ENCODE results near the gene GPR156.
"Not testable (repeated sequence)": the region's sequence is repeated elsewhere in the genome, so short reads cannot be mapped to it uniquely, and the experiment has no call there.

Gene GPR156

DNA sequence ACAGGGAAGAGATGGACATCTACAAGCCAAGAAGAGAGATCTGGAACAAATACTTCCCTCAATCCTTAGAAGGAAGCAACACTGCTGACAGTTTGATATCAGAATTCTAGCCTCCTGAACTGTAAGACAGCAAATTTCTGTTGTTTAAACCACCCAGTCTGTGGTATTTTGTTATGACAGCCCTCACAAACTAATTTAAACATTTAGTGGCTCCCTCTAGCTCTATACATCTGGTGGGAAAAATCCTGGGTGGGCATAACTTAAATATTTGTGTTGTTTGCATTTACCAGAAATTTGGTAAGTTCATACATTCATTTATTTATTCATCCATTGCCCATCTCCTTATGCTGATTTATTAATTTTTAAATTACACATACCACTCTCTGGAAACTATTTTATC, 128.3 kb downstream of the GPR156 start:
- DNase-seq, result no peak

DNA sequence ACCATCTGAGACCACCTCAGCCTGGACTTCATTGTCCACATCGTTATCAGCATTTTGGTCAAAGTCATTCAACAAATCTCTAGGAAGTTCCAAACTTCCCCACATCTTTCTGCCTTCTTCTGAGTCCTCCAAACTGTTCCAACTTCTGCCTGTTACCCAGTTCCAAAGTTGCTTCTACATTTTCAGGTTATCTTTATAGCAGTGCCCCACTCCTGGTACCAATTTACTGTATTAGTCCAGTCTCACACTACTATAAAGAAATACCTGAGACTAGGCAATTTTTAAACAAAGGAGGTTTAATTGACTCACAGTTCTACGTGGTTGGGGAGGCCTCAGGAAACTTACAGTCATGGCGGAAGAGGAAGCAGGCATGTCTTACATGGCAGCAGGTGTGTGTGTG, 129.3 kb downstream of the GPR156 start:
- not testable (repeated sequence) for DNase-seq

DNA sequence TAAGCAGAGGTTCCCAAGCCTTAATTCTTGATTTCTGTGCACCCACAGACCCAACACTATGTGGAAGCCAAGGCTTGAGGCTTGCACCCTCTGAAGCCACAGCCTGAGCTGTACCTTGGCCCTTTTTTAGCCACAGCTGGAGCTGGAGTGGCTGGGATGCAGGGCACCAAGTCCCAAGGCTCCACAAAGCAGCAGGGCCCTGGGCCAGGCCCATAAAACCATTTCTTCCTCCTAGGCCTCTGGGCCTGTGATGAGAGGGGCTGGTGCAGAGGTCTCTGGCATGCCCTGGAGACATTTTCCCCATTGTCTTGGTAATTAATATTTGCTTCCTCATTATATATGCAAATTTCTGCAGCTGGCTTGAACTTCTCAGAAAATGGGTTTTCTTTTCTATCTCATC, 129.9 kb downstream of the GPR156 start:
- no peak for DNase-seq

DNA sequence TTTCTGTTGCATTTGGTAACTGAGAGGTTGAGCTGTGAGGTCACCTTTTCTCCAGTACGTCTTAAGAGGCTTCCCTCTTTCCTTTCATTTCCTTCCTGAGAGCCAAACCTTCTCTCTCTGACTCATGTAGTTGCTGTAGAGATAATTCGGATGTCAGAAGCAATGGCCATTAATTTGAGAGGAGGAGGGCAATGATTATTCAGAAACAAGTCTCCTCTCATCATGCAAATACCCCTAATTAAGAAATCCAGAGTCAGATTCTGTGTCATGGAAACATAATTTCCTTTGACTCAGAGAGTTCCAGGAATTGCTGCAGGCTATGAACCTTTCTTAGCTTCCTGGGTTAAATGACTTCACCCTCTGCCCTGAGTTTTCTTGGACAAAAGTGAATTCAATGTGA, 131.7 kb downstream of the GPR156 start:
- no peak for DNase-seq

DNA sequence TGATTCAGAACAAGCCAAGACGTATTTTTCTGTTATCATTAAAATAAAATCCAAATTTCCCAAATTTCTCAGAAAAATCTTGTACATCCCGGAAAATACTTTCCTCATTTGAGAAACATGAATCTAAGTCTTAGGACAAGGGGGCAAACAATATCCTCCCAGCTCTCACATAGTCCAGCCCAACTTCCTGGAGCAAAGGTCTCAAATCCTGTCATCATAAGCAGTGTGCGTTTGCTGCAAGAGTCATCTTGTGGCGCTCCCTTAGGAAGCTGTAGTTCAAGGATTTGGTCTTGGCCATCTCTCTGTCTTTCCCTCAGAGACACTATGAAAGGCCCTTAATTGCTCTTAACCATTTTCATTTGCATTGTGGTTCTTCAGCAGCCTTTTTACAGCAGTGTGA, 133.2 kb downstream of the GPR156 start:
- no peak for DNase-seq

DNA sequence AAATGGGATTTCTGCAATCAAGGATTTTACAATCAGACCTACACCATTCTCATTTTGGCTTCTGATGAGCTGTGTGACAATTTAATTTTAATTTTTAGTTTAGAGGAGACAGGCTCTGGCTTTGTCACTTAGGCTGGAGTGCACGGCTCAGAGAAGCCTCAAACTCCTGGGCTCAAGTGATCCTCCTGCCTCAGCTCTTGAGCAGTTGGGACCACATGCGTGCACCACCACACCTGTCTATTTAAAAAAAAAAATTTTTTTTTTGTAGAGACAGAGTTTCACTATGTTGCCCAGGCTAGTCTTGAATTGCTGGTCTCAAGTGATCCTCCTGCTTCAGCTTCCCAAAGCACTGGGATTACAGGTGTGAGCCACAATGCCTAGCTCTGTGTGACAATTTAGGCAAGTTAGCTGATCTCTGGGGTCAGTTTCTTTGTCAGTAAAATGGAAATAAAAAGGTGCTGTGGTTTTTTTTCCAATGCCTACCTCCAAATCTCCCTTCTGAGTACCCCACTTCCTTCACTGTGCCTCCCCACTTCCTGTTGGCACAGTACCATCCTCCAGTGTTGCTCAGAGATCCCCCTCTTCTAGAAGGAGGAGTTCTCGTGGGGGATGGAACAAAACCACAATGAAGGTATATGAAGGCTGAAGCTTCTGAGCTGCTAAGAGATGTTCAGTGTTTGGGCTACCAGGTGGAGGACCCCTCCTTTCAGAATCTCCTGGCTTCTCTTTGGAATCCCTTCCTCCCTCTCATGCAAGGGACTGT, 136.7 kb downstream of the GPR156 start:
- peak; percentile 35 for DNase-seq

DNA sequence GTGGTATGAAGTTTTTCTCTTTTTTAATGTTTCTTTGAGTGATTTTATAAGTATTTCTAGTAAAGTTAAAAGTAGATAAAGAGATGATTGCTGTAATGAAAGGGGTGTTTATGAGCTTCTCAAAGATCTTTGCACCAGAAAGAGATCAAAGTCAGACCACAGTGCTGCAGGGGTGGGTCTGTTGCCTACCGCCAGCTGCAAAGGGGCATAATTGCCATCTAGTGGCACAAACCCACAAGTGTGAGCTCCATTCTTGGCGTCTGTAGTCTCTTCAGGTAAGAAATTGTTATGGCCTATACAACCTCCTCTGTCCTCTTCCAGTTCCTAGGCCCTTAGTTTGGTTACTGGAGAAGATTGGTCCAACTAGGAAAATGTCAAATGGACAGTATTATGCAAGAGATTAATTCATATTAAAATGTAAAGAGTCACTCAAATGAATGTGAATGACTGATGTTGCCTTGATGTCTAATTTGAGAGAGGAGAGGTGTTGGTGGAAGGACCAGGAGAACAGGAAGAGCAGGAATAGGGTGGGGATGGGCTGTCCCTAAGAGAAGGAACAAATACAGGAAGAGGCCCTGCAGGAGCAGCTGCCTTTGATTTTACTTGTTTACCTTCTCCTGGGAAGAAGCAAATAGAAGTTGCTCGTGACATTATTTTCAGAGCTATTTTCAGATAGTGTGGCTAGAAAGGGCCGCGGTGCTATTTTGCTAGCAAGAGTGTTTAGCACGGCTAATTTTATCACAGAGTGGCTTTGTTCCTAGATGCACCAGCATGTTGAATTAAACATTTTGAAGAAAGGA, 137.8 kb downstream of the GPR156 start:
- peak; percentile 22 for DNase-seq

DNA sequence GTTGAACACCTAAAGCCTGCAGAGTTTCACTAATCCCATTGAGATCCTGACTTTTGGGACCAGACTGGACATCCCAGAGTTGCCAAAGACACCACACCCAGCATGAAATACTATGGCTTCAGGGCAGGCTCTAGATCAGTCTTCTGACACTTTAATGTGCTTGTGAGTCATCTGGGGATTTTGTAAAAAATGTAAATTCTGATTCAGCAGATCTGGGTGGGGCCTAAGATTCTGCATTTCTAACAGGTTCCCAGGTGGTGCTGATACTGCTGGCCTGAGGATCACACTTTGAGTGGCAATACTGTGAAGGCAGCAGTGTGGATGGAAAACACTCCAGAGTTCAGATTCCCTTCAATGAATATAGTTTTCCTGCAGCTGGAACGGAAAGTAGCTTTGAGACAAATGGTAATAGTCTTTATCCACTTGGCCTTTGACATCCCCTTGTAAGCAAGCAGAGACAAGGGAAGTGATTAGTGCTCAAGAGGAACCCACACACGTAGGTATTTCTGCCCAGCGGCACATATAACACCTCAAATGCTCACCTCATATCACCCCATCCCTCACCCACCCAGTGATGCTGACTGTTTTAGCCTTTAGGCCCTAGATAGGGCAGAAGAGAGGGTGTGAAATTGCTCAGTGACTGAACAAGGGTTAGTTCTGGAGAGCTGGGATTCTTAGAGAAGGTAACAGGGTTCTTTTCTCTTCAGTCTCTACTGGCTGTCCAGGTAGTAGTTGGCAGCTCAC, 139.3 kb downstream of the GPR156 start:
- no peak for DNase-seq

DNA sequence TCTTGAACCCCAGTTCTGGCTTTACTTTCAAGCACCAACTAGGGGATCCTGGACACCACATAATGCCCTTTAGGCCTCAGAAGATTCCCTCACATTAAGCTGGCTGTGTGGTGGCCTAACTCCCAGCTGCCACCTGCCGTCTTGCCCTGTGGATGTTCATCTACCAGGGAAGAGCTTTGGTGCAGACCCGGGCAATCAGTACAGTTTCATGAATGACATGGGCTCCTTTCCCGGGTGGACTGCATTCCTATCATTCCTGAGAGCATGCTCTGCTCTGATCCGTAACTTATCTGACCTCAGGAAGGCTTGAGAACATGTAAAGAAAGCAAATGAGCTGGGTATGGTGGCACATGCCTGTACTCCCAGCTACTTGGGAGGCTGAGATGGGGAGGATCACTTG, 140.8 kb downstream of the GPR156 start:
- no peak for DNase-seq

DNA sequence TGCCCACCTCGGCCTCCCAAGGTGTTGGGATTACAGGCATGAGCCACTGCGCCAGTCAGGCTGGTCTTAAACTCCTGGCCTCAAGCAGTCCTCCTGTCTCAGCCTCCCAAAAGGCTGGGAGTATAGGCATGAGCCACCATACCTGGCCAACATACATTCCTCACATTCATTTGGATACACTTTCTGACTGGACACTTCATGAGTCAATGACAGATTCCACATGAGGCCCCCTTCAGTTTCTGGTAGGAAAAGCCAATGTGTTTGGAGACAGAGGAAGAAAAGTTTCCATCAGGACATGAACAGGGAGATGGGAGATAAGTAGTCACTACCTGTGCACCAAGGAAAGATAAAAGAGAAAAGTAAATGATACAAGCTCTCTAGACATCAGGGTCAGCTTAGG, 141.3 kb downstream of the GPR156 start:
- DNase-seq, result no peak

DNA sequence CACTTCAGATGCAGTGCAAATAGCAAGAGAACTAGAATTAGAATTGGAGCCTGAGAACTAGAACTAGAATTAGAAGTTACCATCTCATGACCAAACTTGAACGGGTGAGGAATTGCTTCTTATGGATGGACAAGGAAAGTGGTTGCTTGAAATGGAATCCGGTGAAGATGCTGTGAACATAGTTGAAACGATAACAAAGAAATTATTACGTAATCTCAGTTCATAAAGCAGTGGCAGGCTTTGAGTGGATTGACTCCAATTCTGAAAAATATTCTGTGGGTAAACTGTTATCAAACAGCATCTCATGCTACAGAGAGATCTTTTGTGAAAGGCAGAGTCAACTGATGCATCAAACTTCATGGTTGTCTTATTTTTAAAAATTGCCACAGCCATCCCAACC, 142.8 kb downstream of the GPR156 start:
- DNase-seq, result no peak

DNA sequence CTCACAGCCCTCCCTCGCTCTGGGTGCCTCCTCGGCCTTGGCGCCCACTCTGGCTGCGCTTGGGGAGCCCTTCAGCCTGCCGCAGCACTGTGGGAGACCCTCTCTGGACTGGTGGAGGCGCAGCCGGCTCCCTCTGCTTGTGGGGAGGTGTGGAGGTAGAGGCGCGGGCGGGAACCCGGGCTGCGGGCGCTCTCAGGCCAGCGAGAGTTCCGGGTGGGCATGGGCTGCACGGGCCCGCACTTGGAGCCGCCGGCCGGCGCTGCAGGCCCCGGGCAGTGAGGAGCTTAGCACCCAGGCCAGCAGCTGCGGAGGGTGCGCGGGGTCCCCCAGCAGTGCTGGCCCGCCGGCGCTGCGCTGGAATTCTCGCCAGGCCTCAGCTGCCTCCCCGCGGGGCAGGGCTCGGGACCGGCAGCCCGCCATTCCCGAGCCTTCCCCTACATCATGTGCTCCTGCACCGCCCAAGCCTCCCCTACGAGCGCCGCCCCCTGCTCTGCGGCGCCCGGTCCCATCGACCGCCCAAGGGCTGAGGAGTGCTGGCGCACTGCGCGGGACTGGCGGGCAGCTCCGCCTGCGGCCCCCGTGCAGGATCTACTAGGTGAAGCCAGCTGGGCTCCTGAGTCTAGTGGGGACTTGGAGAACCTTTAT, 144.8 kb downstream of the GPR156 start:
- DNase-seq, result no peak

DNA sequence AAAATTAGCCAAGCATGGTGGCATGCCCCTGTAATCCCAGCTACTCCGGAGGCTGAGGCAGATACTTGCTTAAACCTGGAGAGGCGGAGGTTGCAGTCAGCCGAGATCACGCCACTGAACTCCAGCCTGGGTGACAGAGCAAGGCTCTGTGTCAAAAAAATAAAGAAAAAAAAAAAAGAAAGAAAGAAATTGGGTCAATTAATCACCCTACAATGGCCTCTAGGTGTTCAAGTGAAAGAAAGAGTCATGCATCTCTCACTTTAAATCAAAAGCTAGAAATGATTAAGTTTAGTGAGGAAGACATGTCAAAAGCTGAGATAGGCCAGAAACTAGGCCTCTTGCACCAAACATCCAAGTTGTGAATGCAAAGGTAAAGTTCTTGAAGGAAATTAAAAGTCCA, 145.9 kb downstream of the GPR156 start:
- DNase-seq, result no peak

DNA sequence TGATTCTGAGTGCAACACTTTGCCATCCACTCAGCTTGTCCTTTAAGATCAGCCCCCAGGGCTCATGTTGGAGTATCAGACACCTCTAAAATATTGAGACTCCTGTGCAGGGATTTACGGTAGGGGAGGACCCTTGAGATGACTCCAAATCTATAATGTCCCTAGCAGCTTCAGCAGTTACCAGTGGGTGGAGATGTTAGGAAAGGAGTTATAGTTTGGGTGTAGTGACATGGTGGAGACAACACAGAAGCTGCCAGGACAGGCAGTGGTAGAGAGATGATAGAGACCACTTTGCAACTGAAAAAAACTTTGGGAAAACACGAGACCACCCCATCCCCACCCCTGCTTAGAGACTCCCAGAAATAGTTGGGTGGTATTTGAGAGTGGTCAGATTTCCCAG, 147.5 kb downstream of the GPR156 start:
- no peak for DNase-seq

DNA sequence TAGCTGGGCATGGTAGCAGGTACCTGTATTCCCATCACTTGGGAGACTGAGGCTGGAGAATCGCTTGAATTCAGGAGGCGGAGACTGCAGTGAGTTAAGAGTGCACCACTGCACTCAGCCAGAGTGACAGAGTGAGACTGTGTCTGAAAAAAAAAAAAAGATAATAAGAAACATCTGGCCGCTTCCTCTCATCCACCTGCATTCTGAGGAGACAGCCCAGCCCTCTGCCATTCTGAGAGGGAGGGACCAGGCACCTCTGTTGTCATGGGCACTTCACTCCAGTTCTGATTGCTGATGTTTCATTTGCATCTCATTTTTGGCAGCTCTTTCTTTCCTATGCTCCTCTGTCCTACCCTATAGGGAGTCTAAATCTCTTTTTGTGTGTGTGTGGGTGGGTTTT, 154.4 kb downstream of the GPR156 start:
- DNase-seq, result no peak

DNA sequence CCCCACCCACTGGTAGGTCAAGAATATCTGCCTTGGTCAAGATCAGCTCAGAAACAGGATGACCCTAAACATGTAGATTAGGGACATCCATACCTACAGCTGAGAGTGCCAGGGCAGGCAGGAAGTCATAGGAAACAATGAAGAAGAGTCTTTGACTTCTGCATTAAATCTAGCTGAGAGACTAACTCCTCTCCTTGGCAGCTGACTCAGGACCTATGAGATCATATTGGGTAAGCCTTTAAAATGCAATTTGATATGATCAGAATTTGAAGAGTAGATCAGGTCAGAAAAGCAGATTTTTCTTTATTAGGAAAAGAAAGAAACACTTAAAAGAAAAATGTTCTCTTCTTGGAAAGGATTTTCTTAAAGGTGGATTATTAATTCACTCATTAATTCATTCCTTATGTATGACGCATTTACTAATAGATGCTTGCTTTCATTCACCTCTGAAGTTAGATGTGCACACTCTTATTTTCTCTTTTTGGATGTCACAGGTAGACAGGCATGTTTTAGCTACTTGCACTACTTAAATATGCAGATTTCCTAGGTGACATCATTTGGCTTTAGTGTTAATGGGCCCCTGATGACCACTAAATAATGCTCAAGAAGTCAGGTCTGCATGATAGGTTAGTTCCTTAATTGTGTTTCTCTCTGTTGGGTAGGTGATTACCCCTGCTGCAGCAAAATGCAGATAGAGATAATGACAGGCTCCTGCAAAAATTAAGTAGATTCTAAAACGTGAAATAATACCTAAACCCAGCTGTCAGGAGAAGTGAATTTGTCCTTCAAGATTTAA, 155.1 kb downstream of the GPR156 start:
- DNase-seq, result no peak

DNA sequence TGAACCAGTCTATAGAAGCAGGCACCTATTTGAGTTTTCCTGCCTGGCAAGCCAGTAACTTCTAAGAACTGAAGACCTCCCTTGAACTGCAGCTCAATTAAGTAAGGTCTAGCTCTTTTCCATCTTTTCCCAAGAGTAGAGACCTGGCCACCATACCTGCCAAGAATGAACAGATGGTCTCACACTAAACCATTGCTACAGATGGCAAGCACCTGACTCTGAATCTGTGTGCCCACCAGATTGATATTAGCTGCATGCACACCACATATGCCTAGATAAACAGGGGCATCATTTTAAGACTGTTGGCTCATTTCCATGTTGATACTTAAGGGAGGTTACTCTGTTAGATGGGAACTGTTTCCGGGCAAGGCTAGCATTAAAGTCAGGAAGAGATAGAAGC, 156.0 kb downstream of the GPR156 start:
- no peak for DNase-seq

DNA sequence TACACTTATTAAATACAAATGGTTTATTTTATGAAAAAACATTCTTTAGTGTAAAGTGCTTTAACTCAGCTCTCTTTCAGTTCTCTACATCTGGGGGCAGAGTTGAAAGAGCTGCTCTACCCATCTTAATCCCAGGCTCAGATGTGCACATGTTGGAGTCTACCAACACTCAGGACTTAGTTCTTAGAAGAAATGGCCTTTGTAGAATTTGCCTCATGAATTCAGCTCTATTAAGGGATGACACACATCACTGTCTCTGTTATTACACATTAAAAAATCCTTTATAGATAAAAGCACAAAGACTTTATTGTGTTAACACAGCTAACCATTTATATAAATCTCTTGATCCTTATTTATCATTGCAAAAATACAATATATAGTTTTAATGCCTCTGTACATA, 159.0 kb downstream of the GPR156 start:
- DNase-seq, result no peak

DNA sequence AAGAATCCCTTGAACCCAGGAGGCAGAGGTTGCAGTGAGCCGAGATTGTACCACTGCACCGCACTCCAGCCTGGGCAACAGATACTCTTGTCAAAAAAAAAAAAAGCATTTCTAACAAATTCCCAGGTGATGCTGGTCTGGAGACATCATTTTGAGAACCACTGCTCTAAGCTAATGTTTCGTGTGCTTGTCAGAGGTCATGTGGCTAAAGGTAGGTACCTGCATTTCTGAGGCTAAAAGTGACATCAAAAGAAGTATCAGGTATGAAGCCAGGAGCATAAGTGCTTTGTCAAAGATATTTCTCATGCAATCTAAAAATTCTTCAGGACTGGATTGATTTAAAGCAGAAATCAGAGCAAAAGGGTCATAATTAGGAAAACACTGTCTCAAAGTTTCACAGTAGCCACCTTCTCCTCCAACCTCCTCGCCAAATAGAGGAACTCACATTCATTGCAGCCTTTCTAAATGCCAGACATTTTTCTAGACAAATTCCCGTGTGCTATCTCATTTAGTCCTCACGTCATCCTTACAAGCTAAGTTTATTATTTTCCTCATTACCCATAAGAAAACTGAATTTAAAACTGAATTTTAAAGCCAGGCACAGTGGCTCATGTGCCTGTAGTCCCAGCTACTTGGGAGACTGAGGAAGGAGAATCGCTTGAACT, 165.0 kb downstream of the GPR156 start:
- no peak for DNase-seq

All from KG1 (cell line).